SK-N-SH (cell line): ENCODE measurements around the gene ROM1. TPM values are rescaled to one million over a fixed set of nuclear protein-coding genes. Genes with fewer than 3 reads are reported as not detected.
A peak's percentile ranks its signal among the peaks of the same experiment; 100 is the strongest.

Experiments used
- CTCF ChIA-PET: fragments of 300-600, 350-600 bp; formaldehyde crosslinking; extraction: SDS; loops from one replicate; lab custom pipeline; 2021; lab: Yijun Ruan, JAX
- POLR2A ChIA-PET: fragments of 350-600 bp; sonication (Branson Sonifier 250); formaldehyde crosslinking; extraction: SDS; loops from one replicate; lab custom pipeline; 2020; ENCODE audit warnings: antibody characterized with exemption, inconsistent platforms; lab: Yijun Ruan, JAX
- DNase-seq: peaks from one replicate; pipeline ENCODE4 v3.0.0; 2012
- H2AFZ ChIP-seq: fragments of 200-600 bp; sonication (generic); 2 replicates; pipeline ENCODE4 v1.8.1; 2016; ENCODE audit warnings: antibody characterized with exemption, mild to moderate bottlenecking, low read depth
- H3F3A ChIP-seq: fragments of 200-600 bp; sonication (generic); replicated peaks from 2 replicates; pipeline ENCODE3; 2016; ENCODE audit warnings: antibody characterized with exemption, mild to moderate bottlenecking; ENCODE audit not compliant: insufficient read depth
- H3K27ac ChIP-seq, 2 experiments: fragments of 200-500 bp in 1 of 2; fragments of 200-600 bp in 1 of 2; sonication (Bioruptor generic) in 1 of 2; sonication (generic), shearing (Covaris generic) in 1 of 2; 2 replicates each; pipeline versions ENCODE4 v1.5.1 to v1.6.1; 2014 to 2016; ENCODE audit warnings: low read depth in 2 of 2, inconsistent platforms in 1 of 2, low read length in 1 of 2, mild to moderate bottlenecking in 1 of 2, mixed read lengths in 1 of 2
- H3K27me3 ChIP-seq: fragments of 200-600 bp; sonication (generic), shearing (Covaris generic); 2 replicates; pipeline ENCODE4 v1.6.1; 2016; ENCODE audit warnings: mixed run types; ENCODE audit not compliant: insufficient read depth
- H3K36me3 ChIP-seq, 2 experiments: fragments of 200-500 bp in 1 of 2; fragments of 200-600 bp in 1 of 2; sonication (Bioruptor generic) in 1 of 2; sonication (generic) in 1 of 2; replicated peaks in 1 of 2; 2 replicates each; pipeline versions ENCODE3 to v1.5.1; 2014 to 2016; ENCODE audit warnings: low read length in 1 of 2, mild to moderate bottlenecking in 1 of 2; ENCODE audit not compliant: insufficient read depth in 2 of 2, control insufficient read depth in 1 of 2
- H3K4me1 ChIP-seq, 2 experiments: fragments of 200-500 bp in 1 of 2; fragments of 200-600 bp in 1 of 2; sonication (Bioruptor generic) in 1 of 2; sonication (generic), shearing (Covaris generic) in 1 of 2; 2 replicates each; pipeline versions ENCODE4 v1.5.1 to v1.6.1; 2014 to 2016; ENCODE audit warnings: low read depth in 1 of 2, low read length in 1 of 2, mixed run types in 1 of 2; ENCODE audit not compliant: insufficient read depth in 2 of 2, control insufficient read depth in 1 of 2
- H3K4me2 ChIP-seq: fragments of 200-600 bp; sonication (generic), shearing (Covaris generic); 2 replicates; pipeline ENCODE4 v1.6.1; 2017; ENCODE audit warnings: mixed run types
- H3K4me3 ChIP-seq, 2 experiments: fragments of 200-500 bp in 1 of 2; fragments of 200-600 bp in 1 of 2; sonication (Bioruptor generic) in 1 of 2; sonication (generic), shearing (Covaris generic) in 1 of 2; 2 replicates each; pipeline versions ENCODE4 v1.5.1 to v1.8.1; 2014 to 2016; ENCODE audit warnings: low read depth in 2 of 2, inconsistent platforms in 1 of 2, low read length in 1 of 2, mild to moderate bottlenecking in 1 of 2, mixed read lengths in 1 of 2, moderate library complexity in 1 of 2
- H3K79me2 ChIP-seq: fragments of 200-600 bp; sonication (generic); 2 replicates; pipeline ENCODE4 v1.8.1; 2017; ENCODE audit warnings: mild to moderate bottlenecking; ENCODE audit not compliant: insufficient read depth
- H3K9ac ChIP-seq: fragments of 200-600 bp; sonication (generic); 2 replicates; pipeline ENCODE4 v1.6.1; 2017; ENCODE audit warnings: mixed run types
- H3K9me2 ChIP-seq: fragments of 200-600 bp; sonication (generic); 2 replicates; pipeline ENCODE4 v1.6.1; 2017; ENCODE audit warnings: mixed run types
- H3K9me3 ChIP-seq: fragments of 200-600 bp; sonication (generic); 2 replicates; pipeline ENCODE4 v1.6.1; 2017; ENCODE audit warnings: mixed run types, mild to moderate bottlenecking, moderate library complexity
- H4K20me1 ChIP-seq: fragments of 200-600 bp; sonication (generic); 2 replicates; pipeline ENCODE4 v1.6.1; 2017; ENCODE audit warnings: mild to moderate bottlenecking, mixed run types; ENCODE audit not compliant: insufficient read depth
- EP300 ChIP-seq, 2 experiments: IDR thresholded peaks; 2 replicates each; pipeline versions ENCODE4 v1.4.0 to v1.6.1; 2012; ENCODE audit warnings: borderline replicate concordance in 1 of 2, low read depth in 1 of 2, low read length in 1 of 2
- FOSL2 ChIP-seq: IDR thresholded peaks from 2 replicates; pipeline ENCODE4 v1.4.0; 2012; ENCODE audit warnings: low read depth, mild to moderate bottlenecking, moderate library complexity, borderline replicate concordance
- MEF2A ChIP-seq: IDR thresholded peaks from 2 replicates; pipeline ENCODE4 v1.4.0; 2012; ENCODE audit warnings: low read depth, borderline replicate concordance
- NFIC ChIP-seq: IDR thresholded peaks from 2 replicates; pipeline ENCODE4 v1.4.0; 2012; ENCODE audit warnings: borderline replicate concordance
- NRF1 ChIP-seq: IDR thresholded peaks from 2 replicates; pipeline ENCODE4 v1.6.1; 2012; ENCODE audit warnings: low read depth, mild to moderate bottlenecking, low read length
- RCOR1 ChIP-seq: fragments of 150-350 bp; IDR thresholded peaks from 2 replicates; pipeline ENCODE4 v1.6.1; 2017; ENCODE audit warnings: antibody characterized with exemption, low read length
- TAF1 ChIP-seq: IDR thresholded peaks from 2 replicates; pipeline ENCODE4 v1.6.1; 2012; ENCODE audit warnings: low read depth, mild to moderate bottlenecking, low read length, moderate library complexity, borderline replicate concordance
- TEAD4 ChIP-seq: IDR thresholded peaks from 2 replicates; pipeline ENCODE4 v1.4.0; 2012; ENCODE audit warnings: mild to moderate bottlenecking, borderline replicate concordance; ENCODE audit not compliant: insufficient read depth
- YY1 ChIP-seq: IDR thresholded peaks from 2 replicates; pipeline ENCODE4 v1.4.0; 2012; ENCODE audit warnings: low read depth, mild to moderate bottlenecking
- WGBS: methylation state at CpG from one replicate; pipeline ENCODE4 v1.1.6; 2017; ENCODE audit warnings: low lambda C conversion rate; 5-methylcytosine and 5-hydroxymethylcytosine counted together
- polyA plus RNA-seq, 3 experiments: library from polyadenylated mRNA; depleted of rRNA; stranded (reverse); fragments of >200 nt; gene quantifications; 2 replicates each; pipeline ENCODE4 v1.2.3, GENCODE V29; 2012
- TF ChIP-seq, protein P1 (sequence below): fragments of 200-600 bp; sonication (generic); IDR thresholded peaks from 2 replicates; pipeline ENCODE4 v1.6.1; 2017; ENCODE audit warnings: antibody characterized with exemption, mild to moderate bottlenecking, moderate library complexity
- TF ChIP-seq, protein P2 (sequence below): fragments of 150-350 bp; IDR thresholded peaks from 2 replicates; pipeline ENCODE4 v1.6.1; 2017; ENCODE audit warnings: antibody characterized with exemption, low read length, low read depth, borderline replicate concordance
- TF ChIP-seq, protein P3 (sequence below): IDR thresholded peaks from 2 replicates; pipeline ENCODE4 v1.4.0; 2012; ENCODE audit warnings: low read depth, borderline replicate concordance
- TF ChIP-seq, protein P4 (sequence below): IDR thresholded peaks from 2 replicates; pipeline ENCODE4 v1.6.1; 2012; ENCODE audit warnings: mild to moderate bottlenecking, low read depth, low read length, moderate library complexity

The ROM1 gene
- polyA plus RNA-seq, 1 of the 3 experiments (the other 2 are of a cell fraction): 7.3 TPM

DNA sequence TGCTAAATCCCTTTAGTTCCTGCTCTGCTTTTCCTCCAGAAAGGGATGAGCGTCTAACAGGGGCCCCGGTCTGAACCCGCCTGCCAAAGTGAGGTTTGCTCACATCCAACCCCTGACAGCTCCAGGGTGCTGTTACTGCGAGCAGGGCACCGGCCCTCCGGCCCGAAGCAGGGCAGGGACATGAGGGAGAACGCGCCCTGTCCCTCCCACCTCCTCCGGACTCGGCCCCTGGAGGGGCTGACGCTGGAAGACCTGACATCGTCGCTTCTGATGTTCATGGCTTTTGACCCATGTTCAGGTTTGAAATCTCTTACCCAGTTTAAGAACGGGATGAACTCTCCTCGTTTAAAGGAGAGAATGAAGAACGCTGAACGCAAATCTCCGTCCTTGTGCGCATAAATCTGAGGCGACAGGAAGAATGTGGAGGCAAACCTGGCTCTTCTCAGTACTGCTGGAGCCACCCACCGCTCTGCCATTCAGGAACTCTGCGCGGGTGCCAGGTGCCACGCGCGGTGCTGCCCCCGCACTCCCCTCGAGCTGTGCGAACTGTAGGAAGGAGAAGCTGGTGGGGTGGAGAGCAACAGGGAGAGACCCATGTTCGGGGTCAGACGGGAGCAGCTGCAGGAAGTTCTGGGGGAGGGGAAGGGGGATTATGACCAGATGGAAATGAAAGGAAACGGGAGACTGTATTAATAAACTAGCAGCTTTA lies 38.5 kb upstream of the ROM1 start (continued):
- TF ChIP-seq, protein P1, sequence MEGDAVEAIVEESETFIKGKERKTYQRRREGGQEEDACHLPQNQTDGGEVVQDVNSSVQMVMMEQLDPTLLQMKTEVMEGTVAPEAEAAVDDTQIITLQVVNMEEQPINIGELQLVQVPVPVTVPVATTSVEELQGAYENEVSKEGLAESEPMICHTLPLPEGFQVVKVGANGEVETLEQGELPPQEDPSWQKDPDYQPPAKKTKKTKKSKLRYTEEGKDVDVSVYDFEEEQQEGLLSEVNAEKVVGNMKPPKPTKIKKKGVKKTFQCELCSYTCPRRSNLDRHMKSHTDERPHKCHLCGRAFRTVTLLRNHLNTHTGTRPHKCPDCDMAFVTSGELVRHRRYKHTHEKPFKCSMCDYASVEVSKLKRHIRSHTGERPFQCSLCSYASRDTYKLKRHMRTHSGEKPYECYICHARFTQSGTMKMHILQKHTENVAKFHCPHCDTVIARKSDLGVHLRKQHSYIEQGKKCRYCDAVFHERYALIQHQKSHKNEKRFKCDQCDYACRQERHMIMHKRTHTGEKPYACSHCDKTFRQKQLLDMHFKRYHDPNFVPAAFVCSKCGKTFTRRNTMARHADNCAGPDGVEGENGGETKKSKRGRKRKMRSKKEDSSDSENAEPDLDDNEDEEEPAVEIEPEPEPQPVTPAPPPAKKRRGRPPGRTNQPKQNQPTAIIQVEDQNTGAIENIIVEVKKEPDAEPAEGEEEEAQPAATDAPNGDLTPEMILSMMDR: no peak
- TF ChIP-seq NFIC: no peak
- TF ChIP-seq NRF1: no peak
- TF ChIP-seq, protein P2, sequence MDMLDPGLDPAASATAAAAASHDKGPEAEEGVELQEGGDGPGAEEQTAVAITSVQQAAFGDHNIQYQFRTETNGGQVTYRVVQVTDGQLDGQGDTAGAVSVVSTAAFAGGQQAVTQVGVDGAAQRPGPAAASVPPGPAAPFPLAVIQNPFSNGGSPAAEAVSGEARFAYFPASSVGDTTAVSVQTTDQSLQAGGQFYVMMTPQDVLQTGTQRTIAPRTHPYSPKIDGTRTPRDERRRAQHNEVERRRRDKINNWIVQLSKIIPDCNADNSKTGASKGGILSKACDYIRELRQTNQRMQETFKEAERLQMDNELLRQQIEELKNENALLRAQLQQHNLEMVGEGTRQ: no peak
- TF ChIP-seq, protein P3, sequence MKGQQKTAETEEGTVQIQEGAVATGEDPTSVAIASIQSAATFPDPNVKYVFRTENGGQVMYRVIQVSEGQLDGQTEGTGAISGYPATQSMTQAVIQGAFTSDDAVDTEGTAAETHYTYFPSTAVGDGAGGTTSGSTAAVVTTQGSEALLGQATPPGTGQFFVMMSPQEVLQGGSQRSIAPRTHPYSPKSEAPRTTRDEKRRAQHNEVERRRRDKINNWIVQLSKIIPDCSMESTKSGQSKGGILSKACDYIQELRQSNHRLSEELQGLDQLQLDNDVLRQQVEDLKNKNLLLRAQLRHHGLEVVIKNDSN: no peak
- TF ChIP-seq TEAD4: no peak
- TF ChIP-seq YY1: no peak

DNA sequence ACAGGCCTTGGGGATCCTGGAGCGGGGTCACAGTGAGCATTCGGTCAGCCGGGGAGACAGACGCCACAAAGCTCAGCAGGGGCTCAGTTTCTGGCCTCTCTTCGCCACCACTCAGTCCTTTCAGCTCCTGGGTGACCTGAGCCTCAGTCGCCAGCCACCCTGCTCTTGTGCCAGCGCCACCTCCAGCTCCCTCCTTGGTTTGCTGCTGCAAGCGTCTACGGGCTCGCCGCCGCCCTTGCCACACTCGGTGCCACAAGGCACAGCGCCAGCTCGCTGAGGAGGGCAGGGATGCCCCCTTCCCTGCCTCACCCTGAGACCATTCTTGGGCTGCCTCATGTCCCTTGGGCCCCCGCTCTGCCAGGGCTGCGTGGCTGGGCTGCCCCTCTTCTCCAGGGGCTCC lies 37.9 kb upstream of the ROM1 start:
- Histone ChIP-seq H3K9me2 (no peaks in the 10 kb centered on the region), H3K4me2 (peak overlapping the region; percentile 80), H3K36me3 (peaks cover 34 to 54% of the 10 kb centered on the region in 2 experiments), H3F3A (peaks cover 10% of the 10 kb centered on the region), H3K79me2 (peaks cover 53% of the 10 kb centered on the region), H3K4me3 (peak overlapping the region in 1 of 2 experiments; percentile 63; a peak in 1 of 4 replicates), H3K9ac (peak overlapping the region; percentile 82), H3K4me1 (peaks cover 19 to 28% of the 10 kb centered on the region in 2 experiments; a peak in 3 of 4 replicates), H3K27me3 (no peaks in the 10 kb centered on the region), H3K27ac (peak overlapping the region; percentile 83 to 87; a peak in 2 of 4 replicates), H4K20me1 (peaks cover 22% of the 10 kb centered on the region), H2AFZ (no peak overlapping the region), H3K9me3 (no peaks in the 10 kb centered on the region)
- no peak for DNase-seq
- no peak for TF ChIP-seq EP300 (IDR thresholded peaks at IDR 0.05; ENCODE audit: borderline replicate concordance in 1 of 2, low read depth in 1 of 2, low read length in 1 of 2)
- TF ChIP-seq FOSL2: no peak
- no peak for TF ChIP-seq NRF1
- TF ChIP-seq, protein P4, sequence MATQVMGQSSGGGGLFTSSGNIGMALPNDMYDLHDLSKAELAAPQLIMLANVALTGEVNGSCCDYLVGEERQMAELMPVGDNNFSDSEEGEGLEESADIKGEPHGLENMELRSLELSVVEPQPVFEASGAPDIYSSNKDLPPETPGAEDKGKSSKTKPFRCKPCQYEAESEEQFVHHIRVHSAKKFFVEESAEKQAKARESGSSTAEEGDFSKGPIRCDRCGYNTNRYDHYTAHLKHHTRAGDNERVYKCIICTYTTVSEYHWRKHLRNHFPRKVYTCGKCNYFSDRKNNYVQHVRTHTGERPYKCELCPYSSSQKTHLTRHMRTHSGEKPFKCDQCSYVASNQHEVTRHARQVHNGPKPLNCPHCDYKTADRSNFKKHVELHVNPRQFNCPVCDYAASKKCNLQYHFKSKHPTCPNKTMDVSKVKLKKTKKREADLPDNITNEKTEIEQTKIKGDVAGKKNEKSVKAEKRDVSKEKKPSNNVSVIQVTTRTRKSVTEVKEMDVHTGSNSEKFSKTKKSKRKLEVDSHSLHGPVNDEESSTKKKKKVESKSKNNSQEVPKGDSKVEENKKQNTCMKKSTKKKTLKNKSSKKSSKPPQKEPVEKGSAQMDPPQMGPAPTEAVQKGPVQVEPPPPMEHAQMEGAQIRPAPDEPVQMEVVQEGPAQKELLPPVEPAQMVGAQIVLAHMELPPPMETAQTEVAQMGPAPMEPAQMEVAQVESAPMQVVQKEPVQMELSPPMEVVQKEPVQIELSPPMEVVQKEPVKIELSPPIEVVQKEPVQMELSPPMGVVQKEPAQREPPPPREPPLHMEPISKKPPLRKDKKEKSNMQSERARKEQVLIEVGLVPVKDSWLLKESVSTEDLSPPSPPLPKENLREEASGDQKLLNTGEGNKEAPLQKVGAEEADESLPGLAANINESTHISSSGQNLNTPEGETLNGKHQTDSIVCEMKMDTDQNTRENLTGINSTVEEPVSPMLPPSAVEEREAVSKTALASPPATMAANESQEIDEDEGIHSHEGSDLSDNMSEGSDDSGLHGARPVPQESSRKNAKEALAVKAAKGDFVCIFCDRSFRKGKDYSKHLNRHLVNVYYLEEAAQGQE: no peak
- no peak for TF ChIP-seq MEF2A
- no peak for TF ChIP-seq RCOR1
- no peak for TF ChIP-seq TAF1
- WGBS: 90% methylated on average over 5 of the region's 17 CpGs
- POLR2A ChIA-PET: interaction anchor here (0.9 to 2.0 kb wide), 4 partner anchors 10 to 90 kb away, joined by 3 to 47 read pairs (median 10); partner anchors contain the start of genes C11orf98, CSKMT and TUT1
- CTCF ChIA-PET: interaction anchor here (0.7 to 1.8 kb wide), 4 partner anchors 14 to 37 kb away, joined by 3 to 5 read pairs (median 3); no protein-coding TSS in a partner anchor
